OCI-LY1 (cell line): Measurements from ENCODE around the gene NLK.

Experiments
- H2AFZ ChIP-seq: fragments of 200-600 bp; sonication (generic), shearing (Covaris generic); 2 replicates; pipeline ENCODE4 v1.6.0; 2014; ENCODE audit warnings: antibody characterized with exemption, mild to moderate bottlenecking, low read length
- H3F3A ChIP-seq: fragments of 200-600 bp; sonication (generic), shearing (Covaris generic); 2 replicates; pipeline ENCODE4 v1.6.0; 2014; ENCODE audit warnings: mild to moderate bottlenecking, antibody characterized with exemption, low read length, moderate library complexity; ENCODE audit not compliant: insufficient read depth
- H3K27ac ChIP-seq: fragments of 200-600 bp; sonication (generic); 2 replicates; pipeline ENCODE4 v1.5.1; 2014; ENCODE audit warnings: low read length, mixed run types, mild to moderate bottlenecking, low read depth; ENCODE audit not compliant: poor library complexity, severe bottlenecking
- H3K27me3 ChIP-seq: fragments of 200-600 bp; sonication (generic); 2 replicates; pipeline ENCODE4 v1.6.0; 2014; ENCODE audit warnings: antibody characterized with exemption, mild to moderate bottlenecking, low read length, moderate library complexity; ENCODE audit not compliant: insufficient read depth
- H3K36me3 ChIP-seq: fragments of 200-600 bp; sonication (generic); 2 replicates; pipeline ENCODE4 v1.6.1; 2014; ENCODE audit warnings: mild to moderate bottlenecking, antibody characterized with exemption, low read length, moderate library complexity, mixed read lengths; ENCODE audit not compliant: insufficient read depth
- H3K4me1 ChIP-seq: fragments of 200-600 bp; sonication (generic); 2 replicates; pipeline ENCODE4 v1.5.1; 2014; ENCODE audit warnings: mild to moderate bottlenecking, low read length, moderate library complexity; ENCODE audit not compliant: insufficient read depth, severe bottlenecking
- H3K4me2 ChIP-seq: fragments of 200-600 bp; sonication (generic), shearing (Covaris generic); 2 replicates; pipeline ENCODE4 v1.6.1; 2014; ENCODE audit warnings: low read length
- H3K4me3 ChIP-seq: fragments of 200-600 bp; sonication (generic); 2 replicates; pipeline ENCODE4 v1.5.1; 2014; ENCODE audit warnings: low read length, low read depth, mild to moderate bottlenecking, mixed read lengths; ENCODE audit not compliant: poor library complexity, severe bottlenecking
- H3K79me2 ChIP-seq: fragments of 200-600 bp; shearing (Covaris generic); 2 replicates; pipeline ENCODE4 v1.6.1; 2016; ENCODE audit warnings: mixed run types, low read length, mixed read lengths; ENCODE audit not compliant: insufficient read depth
- H3K9ac ChIP-seq: fragments of 200-600 bp; sonication (generic), shearing (Covaris generic); 2 replicates; pipeline ENCODE4 v1.6.1; 2014; ENCODE audit warnings: mild to moderate bottlenecking, low read length, mixed read lengths
- H3K9me2 ChIP-seq: fragments of 200-600 bp; sonication (generic), shearing (Covaris generic); 2 replicates; pipeline ENCODE4 v1.6.1; 2014; ENCODE audit warnings: low read depth, mild to moderate bottlenecking, low read length, mixed read lengths
- H3K9me3 ChIP-seq: fragments of 200-600 bp; shearing (Covaris generic); 2 replicates; pipeline ENCODE4 v1.6.1; 2014; ENCODE audit warnings: low read length, mixed read lengths
- H4K20me1 ChIP-seq: fragments of 200-600 bp; sonication (generic), shearing (Covaris generic); 2 replicates; pipeline ENCODE4 v1.6.0; 2016; ENCODE audit warnings: mild to moderate bottlenecking, low read length; ENCODE audit not compliant: insufficient read depth
- EZH2 ChIP-seq: fragments of 200-600 bp; sonication (generic), shearing (Covaris generic); IDR thresholded peaks from 2 replicates; pipeline ENCODE4 v1.8.0; 2017; ENCODE audit warnings: borderline replicate concordance, mixed run types, mild to moderate bottlenecking, antibody characterized with exemption, low read length, moderate library complexity, mixed read lengths
- TF ChIP-seq, protein P1 (sequence below): fragments of 200-600 bp; sonication (generic), shearing (Covaris generic); IDR thresholded peaks from 2 replicates; pipeline ENCODE4 v1.5.1; 2017; ENCODE audit warnings: mild to moderate bottlenecking, antibody characterized with exemption, low read length, moderate library complexity, mixed read lengths

NLK gene

GRCh38 chr17:28056276-28056620 is 13.8 kb downstream of the NLK start:
- peaks cover 62% of the 10 kb centered on the region for H3K4me1 ChIP-seq
- no peak overlapping the region for H3K4me2 ChIP-seq
- no peaks in the 10 kb centered on the region for H4K20me1 ChIP-seq
- no peak overlapping the region for H3K4me3 ChIP-seq
- TF ChIP-seq EZH2 = no peak
- TF ChIP-seq, protein P1, sequence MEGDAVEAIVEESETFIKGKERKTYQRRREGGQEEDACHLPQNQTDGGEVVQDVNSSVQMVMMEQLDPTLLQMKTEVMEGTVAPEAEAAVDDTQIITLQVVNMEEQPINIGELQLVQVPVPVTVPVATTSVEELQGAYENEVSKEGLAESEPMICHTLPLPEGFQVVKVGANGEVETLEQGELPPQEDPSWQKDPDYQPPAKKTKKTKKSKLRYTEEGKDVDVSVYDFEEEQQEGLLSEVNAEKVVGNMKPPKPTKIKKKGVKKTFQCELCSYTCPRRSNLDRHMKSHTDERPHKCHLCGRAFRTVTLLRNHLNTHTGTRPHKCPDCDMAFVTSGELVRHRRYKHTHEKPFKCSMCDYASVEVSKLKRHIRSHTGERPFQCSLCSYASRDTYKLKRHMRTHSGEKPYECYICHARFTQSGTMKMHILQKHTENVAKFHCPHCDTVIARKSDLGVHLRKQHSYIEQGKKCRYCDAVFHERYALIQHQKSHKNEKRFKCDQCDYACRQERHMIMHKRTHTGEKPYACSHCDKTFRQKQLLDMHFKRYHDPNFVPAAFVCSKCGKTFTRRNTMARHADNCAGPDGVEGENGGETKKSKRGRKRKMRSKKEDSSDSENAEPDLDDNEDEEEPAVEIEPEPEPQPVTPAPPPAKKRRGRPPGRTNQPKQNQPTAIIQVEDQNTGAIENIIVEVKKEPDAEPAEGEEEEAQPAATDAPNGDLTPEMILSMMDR = no peak
- H3K36me3 ChIP-seq = no peaks in the 10 kb centered on the region
- H3K27ac ChIP-seq = no peak overlapping the region
- H3K9ac ChIP-seq = no peak overlapping the region
- no peaks in the 10 kb centered on the region for H3K9me3 ChIP-seq
- H3F3A ChIP-seq = no peaks in the 10 kb centered on the region
- no peaks in the 10 kb centered on the region for H3K27me3 ChIP-seq
- no peak overlapping the region for H2AFZ ChIP-seq
- peaks cover 97% of the 10 kb centered on the region for H3K79me2 ChIP-seq
- no peaks in the 10 kb centered on the region for H3K9me2 ChIP-seq

- Histone ChIP-seq H2AFZ (no peak overlapping the region), H3F3A (no peaks in the 10 kb centered on the region), H3K4me2 (peak overlapping the region; percentile 9; the same call in 1 of the 2 replicates), H3K4me1 (peaks cover 49% of the 10 kb centered on the region), H3K9ac (no peak overlapping the region), H3K9me2 (no peaks in the 10 kb centered on the region), H3K79me2 (peaks cover 91% of the 10 kb centered on the region), H3K4me3 (no peak overlapping the region), H3K27ac (peak overlapping the region; percentile 44), H3K27me3 (no peaks in the 10 kb centered on the region), H3K36me3 (no peaks in the 10 kb centered on the region), H4K20me1 (no peaks in the 10 kb centered on the region), H3K9me3 (no peaks in the 10 kb centered on the region)
- TF ChIP-seq EZH2 = no peak
- TF ChIP-seq, protein P1 = no peak
Observed at GRCh38 chr17:28057731-28058246, 15.3 kb downstream of the NLK start.

DNA sequence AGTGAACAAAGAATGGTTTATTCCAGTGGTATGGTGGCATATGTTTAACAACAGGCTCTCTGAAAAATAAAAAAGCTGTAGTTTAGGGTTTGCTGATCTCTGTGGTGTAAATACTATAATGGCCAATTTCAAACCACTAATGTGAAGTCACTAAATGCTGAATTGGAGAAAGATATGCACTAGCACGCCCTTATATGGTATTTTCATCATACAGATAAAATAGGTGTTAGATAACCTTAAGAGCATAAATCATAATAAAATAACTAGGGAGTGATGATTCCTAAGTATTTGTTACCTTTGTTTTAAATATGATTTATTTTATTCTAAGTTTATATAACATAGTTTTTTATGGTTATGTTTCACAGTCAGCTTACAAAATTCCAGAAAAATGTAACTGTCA is 17.2 kb downstream of the NLK start:
- Histone ChIP-seq H3K36me3 (no peaks in the 10 kb centered on the region), H3K27me3 (no peaks in the 10 kb centered on the region), H3K79me2 (peaks cover 86% of the 10 kb centered on the region), H4K20me1 (no peaks in the 10 kb centered on the region), H2AFZ (no peak overlapping the region), H3K4me3 (no peak overlapping the region), H3K4me1 (peaks cover 35% of the 10 kb centered on the region), H3F3A (no peaks in the 10 kb centered on the region), H3K27ac (no peak overlapping the region), H3K9me3 (no peaks in the 10 kb centered on the region), H3K9ac (no peak overlapping the region), H3K9me2 (no peaks in the 10 kb centered on the region), H3K4me2 (no peak overlapping the region)
- TF ChIP-seq, protein P1 = no peak
- no peak for TF ChIP-seq EZH2
